ENCODE results near the gene CIART. TPM values are rescaled to one million over a fixed set of nuclear protein-coding genes. Genes with fewer than 3 reads are reported as not detected.

Gene CIART
- total RNA-seq, 2 donors from 2014 or later: 4.0 to 4.2 TPM

DNA sequence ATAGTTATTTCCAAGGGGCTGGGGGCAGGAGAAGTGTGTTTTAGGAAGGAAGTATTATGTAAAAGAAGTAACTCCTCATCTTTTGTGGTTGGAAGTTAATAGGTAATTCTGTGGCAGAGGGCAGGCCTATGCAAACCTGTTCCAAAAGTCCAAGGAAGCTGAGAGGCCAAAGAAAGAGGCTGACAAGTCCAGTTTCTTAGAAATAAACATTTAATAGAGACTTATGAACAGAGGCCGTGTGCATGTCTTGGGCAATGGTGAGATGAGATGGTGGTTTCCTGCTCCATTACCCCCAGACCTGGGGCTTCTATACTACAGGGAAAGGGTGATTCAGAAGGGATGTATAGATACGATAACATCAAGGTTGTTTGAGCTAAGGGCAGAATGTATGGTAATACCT, 32.4 kb upstream of the CIART start:
- H3K4me3 ChIP-seq: no peak overlapping the region
- H3K27me3 ChIP-seq: no peaks in the 10 kb centered on the region
- no peak overlapping the region for H3K27ac ChIP-seq
- TF ChIP-seq, protein P1, sequence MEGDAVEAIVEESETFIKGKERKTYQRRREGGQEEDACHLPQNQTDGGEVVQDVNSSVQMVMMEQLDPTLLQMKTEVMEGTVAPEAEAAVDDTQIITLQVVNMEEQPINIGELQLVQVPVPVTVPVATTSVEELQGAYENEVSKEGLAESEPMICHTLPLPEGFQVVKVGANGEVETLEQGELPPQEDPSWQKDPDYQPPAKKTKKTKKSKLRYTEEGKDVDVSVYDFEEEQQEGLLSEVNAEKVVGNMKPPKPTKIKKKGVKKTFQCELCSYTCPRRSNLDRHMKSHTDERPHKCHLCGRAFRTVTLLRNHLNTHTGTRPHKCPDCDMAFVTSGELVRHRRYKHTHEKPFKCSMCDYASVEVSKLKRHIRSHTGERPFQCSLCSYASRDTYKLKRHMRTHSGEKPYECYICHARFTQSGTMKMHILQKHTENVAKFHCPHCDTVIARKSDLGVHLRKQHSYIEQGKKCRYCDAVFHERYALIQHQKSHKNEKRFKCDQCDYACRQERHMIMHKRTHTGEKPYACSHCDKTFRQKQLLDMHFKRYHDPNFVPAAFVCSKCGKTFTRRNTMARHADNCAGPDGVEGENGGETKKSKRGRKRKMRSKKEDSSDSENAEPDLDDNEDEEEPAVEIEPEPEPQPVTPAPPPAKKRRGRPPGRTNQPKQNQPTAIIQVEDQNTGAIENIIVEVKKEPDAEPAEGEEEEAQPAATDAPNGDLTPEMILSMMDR (IDR thresholded peaks at IDR 0.05): no peak
- no peak for DNase-seq (ENCODE audit: low spot score)
- no peaks in the 10 kb centered on the region for H3K4me1 ChIP-seq
- H3K36me3 ChIP-seq: no peaks in the 10 kb centered on the region
- no peaks in the 10 kb centered on the region for H3K9me3 ChIP-seq

DNA sequence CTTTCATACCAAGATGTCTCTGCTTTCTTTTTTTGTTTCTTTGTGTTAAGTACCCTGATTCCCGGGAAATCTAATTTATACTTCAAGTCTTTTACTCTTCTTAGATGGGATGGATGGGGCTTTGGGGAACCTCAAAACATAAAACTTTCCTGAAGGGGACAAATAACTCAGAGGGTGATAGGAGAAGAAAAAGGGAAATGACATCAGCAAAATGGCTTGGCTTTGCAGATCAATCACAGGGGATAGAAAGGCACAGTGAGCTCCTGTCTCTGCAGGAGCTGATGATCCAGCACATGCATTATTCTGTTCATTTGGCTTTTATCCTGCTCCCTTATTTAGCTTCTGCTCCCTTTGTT, 26.2 kb upstream of the CIART start:
- TF ChIP-seq, protein P1 (IDR thresholded peaks at IDR 0.05): no peak
- Histone ChIP-seq H3K27me3 (no peaks in the 10 kb centered on the region), H3K4me1 (peaks cover 0 to 40% of the 10 kb centered on the region in 2 donors), H3K36me3 (no peaks in the 10 kb centered on the region), H3K9me3 (no peaks in the 10 kb centered on the region), H3K4me3 (peak overlapping the region in 1 of 2 donors; percentile 44), H3K27ac (peak overlapping the region; percentile 48 to 73)
- no peak for DNase-seq (ENCODE audit: low spot score)

GRCh38 chr1:150256554-150257341, 25.6 kb upstream of the CIART start:
- H3K4me3 ChIP-seq: peak overlapping the region in 1 of 2 donors; percentile 44
- peaks cover 0 to 40% of the 10 kb centered on the region in 2 donors for H3K4me1 ChIP-seq
- no peaks in the 10 kb centered on the region for H3K9me3 ChIP-seq
- TF ChIP-seq, protein P1 (IDR thresholded peaks at IDR 0.05): no peak
- H3K27me3 ChIP-seq: no peaks in the 10 kb centered on the region
- peak overlapping the region; percentile 73 to 78 for H3K27ac ChIP-seq
- H3K36me3 ChIP-seq: no peaks in the 10 kb centered on the region
- no peak for DNase-seq (ENCODE audit: low spot score)

GRCh38 chr1:150257624-150258585, 24.4 kb upstream of the CIART start, which contains the start of gene CA14:
Gene CA14 (plus strand): TSS chr1:150257774. CDS start chr1:150258129, 355 bp downstream.
- no peaks in the 10 kb centered on the region for H3K9me3 ChIP-seq
- DNase-seq (ENCODE audit: low spot score): no peak
- peak within 1 kb of the TSS; percentile 73 to 78 for H3K27ac ChIP-seq
- H3K27me3 ChIP-seq: no peaks in the 10 kb centered on the region
- peak within 1 kb of the TSS; percentile 3 to 15 for H3K4me3 ChIP-seq
- TF ChIP-seq, protein P1 (IDR thresholded peaks at IDR 0.05): no peak
- peaks cover 0 to 40% of the 10 kb centered on the region in 2 donors for H3K4me1 ChIP-seq
- no peaks in the 10 kb centered on the region for H3K36me3 ChIP-seq

DNA sequence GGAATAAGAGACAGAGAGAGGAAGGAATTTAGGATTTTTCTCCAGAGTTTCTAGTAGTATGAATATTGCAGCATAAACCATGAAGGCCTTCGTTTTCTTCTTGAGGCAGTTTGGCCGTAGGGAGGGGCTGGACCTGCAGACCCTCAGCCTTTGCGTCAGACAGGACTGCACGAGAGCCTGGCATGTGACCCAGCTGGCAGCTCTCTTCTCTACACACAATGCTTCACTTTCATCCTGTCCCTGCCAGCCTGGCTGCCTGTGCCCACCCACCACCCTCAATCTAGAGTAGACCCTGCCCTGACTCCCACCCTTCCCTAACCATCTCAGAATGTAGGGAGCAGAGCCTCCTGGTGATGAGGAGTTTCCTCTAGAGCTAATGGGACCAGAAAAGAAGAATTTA, 23.1 kb upstream of the CIART start:
- Histone ChIP-seq H3K4me3 (no peak overlapping the region), H3K36me3 (peaks cover 3% of the 10 kb centered on the region), H3K27me3 (no peaks in the 10 kb centered on the region), H3K4me1 (peaks cover 0 to 40% of the 10 kb centered on the region in 2 donors), H3K9me3 (no peaks in the 10 kb centered on the region), H3K27ac (peak overlapping the region; percentile 70 to 78)
- TF ChIP-seq, protein P1 (IDR thresholded peaks at IDR 0.05): no peak
- DNase-seq (ENCODE audit: low spot score): no peak
